B cell (primary cell): ENCODE measurements around the gene ATP1B4. TPM values are rescaled to one million over a fixed set of nuclear protein-coding genes. Genes with fewer than 3 reads are reported as not detected.

Experiments
- ATAC-seq: fragments of 200-7000 bp; cut with Tn5 transposase; one replicate; pipeline ENCODE4 v1.10.0; 2021; ENCODE audit warnings: low read depth, mild to moderate bottlenecking, moderate number of reproducible peaks, moderate library complexity
- CTCF ChIA-PET: fragments of 350-600 bp; sonication (Branson Sonifier 250); formaldehyde crosslinking; loops from one replicate; lab custom pipeline; 2021; ENCODE audit warnings: antibody characterized with exemption, inconsistent platforms; lab: Charles Lee
- POLR2A ChIA-PET: fragments of 350-600 bp; sonication (Branson Sonifier 250); formaldehyde crosslinking; loops from one replicate; lab custom pipeline; 2021; ENCODE audit warnings: antibody characterized with exemption; lab: Charles Lee
- DNase-seq: peaks from one replicate; pipeline ENCODE4 v3.0.0; 2013
- H2AFZ ChIP-seq: 2 replicates; pipeline ENCODE4 v1.6.1; 2012; ENCODE audit warnings: mild to moderate bottlenecking, low read depth, low read length; ENCODE audit not compliant: insufficient read depth, poor library complexity, severe bottlenecking
- H3K27ac ChIP-seq, 2 donors: 1 replicate in 1 of 2; 2 replicates in 1 of 2; pipeline ENCODE4 v1.5.1; 2012 to 2013; ENCODE audit warnings: low read length in 2 of 2, mild to moderate bottlenecking in 2 of 2, moderate library complexity in 1 of 2
- H3K27me3 ChIP-seq, 4 experiments: fragments of 200-600 bp in 1 of 4; sonication (generic) in 1 of 4; replicated peaks in 1 of 4; 1 replicate in 2 of 4; 2 replicates in 2 of 4; pipeline versions ENCODE4 v1.6.1 to v1.7.0; 2013 to 2016; ENCODE audit warnings: low read length in 3 of 4, mild to moderate bottlenecking in 2 of 4, mixed read lengths in 1 of 4, moderate library complexity in 1 of 4; ENCODE audit not compliant: insufficient read depth in 4 of 4, control insufficient read depth in 3 of 4; ENCODE audit errors: control extremely low read depth in 1 of 4
- H3K36me3 ChIP-seq, 2 experiments: replicated peaks in 1 of 2; 1 replicate in 1 of 2; 2 replicates in 1 of 2; pipeline versions ENCODE4 v1.6.1 to v1.7.1; 2013; ENCODE audit warnings: low read length in 1 of 2; ENCODE audit not compliant: insufficient read depth in 2 of 2, control insufficient read depth in 1 of 2; ENCODE audit errors: control extremely low read depth in 1 of 2, extremely low read depth in 1 of 2
- H3K4me1 ChIP-seq, 2 donors: fragments of 200-600 bp in 1 of 2; sonication (generic) in 1 of 2; 1 replicate in 1 of 2; 2 replicates in 1 of 2; pipeline versions ENCODE4 v1.5.1 to v1.6.1; 2013 to 2017; ENCODE audit warnings: low read length in 2 of 2; ENCODE audit not compliant: control insufficient read depth in 2 of 2, insufficient read depth in 2 of 2
- H3K4me2 ChIP-seq: replicated peaks from 2 replicates; pipeline ENCODE3; 2012; ENCODE audit warnings: mild to moderate bottlenecking, low read depth, low read length; ENCODE audit not compliant: poor library complexity, severe bottlenecking
- H3K4me3 ChIP-seq, 5 experiments: fragments of 200-600 bp in 1 of 5; sonication (generic) in 1 of 5; 1 replicate in 3 of 5; 2 replicates in 2 of 5; pipeline versions ENCODE4 v1.5.1 to v1.7.0; 2011 to 2016; ENCODE audit warnings: low read length in 4 of 5, mild to moderate bottlenecking in 4 of 5, low read depth in 2 of 5, control low read depth in 1 of 5, moderate library complexity in 1 of 5; ENCODE audit not compliant: insufficient read depth in 1 of 5; ENCODE audit errors: control extremely low read depth in 1 of 5, extremely low read depth in 1 of 5
- H3K79me2 ChIP-seq: fragments of 200-600 bp; sonication (generic); one replicate; pipeline ENCODE4 v1.6.0; 2016; ENCODE audit warnings: low read length; ENCODE audit not compliant: control insufficient read depth, insufficient read depth
- H3K9ac ChIP-seq: fragments of 200-600 bp; sonication (generic); 2 replicates; pipeline ENCODE4 v1.6.1; 2017; ENCODE audit warnings: mild to moderate bottlenecking, low read length, moderate library complexity
- H3K9me3 ChIP-seq, 3 donors: one replicate each; pipeline versions ENCODE4 v1.6.1 to v1.7.1; 2013; ENCODE audit warnings: low read length in 2 of 3; ENCODE audit not compliant: control insufficient read depth in 2 of 3, insufficient read depth in 1 of 3; ENCODE audit errors: control extremely low read depth in 1 of 3
- H4K20me1 ChIP-seq: 2 replicates; pipeline ENCODE4 v1.6.0; 2012; ENCODE audit warnings: mild to moderate bottlenecking, low read length; ENCODE audit not compliant: insufficient read depth, control insufficient read depth, poor library complexity, severe bottlenecking
- H3K27ac Mint-ChIP-seq: one replicate; pipeline ENCODE4 v1.8.0; 2021; ENCODE audit warnings: mixed read lengths
- H3K27me3 Mint-ChIP-seq: one replicate; pipeline ENCODE4 v1.8.0; 2021; ENCODE audit warnings: mixed read lengths
- H3K4me1 Mint-ChIP-seq: one replicate; pipeline ENCODE4 v1.8.0; 2021; ENCODE audit warnings: mixed read lengths
- H3K4me3 Mint-ChIP-seq: one replicate; pipeline ENCODE4 v1.8.0; 2021; ENCODE audit warnings: mixed read lengths
- H3K9me3 Mint-ChIP-seq: one replicate; pipeline ENCODE4 v1.8.0; 2022; ENCODE audit warnings: mixed read lengths; ENCODE audit not compliant: insufficient read depth
- CTCF ChIP-seq: fragments of 200-600 bp; IDR thresholded peaks from one replicate; pipeline ENCODE4 v1.8.0; 2022; ENCODE audit warnings: antibody characterized with exemption, mild to moderate bottlenecking
- EZH2 ChIP-seq: IDR thresholded peaks from 2 replicates; pipeline ENCODE4 v1.6.1; 2012; ENCODE audit warnings: borderline replicate concordance, low read depth, mild to moderate bottlenecking, moderate library complexity, low read length; ENCODE audit not compliant: insufficient read depth, poor library complexity, severe bottlenecking
- WGBS: methylation state at CpG from one replicate; pipeline ENCODE4 v1.1.5; 2013; ENCODE audit warnings: missing lambda C conversion rate; ENCODE audit not compliant: insufficient coverage; 5-methylcytosine and 5-hydroxymethylcytosine counted together
- intact Hi-C: fragments of 100-400 bp; cut with micrococcal nuclease; formaldehyde crosslinking; loops from one replicate; pipeline ENCODE4 v1.10.0; 2022
- polyA plus RNA-seq: library from polyadenylated mRNA; depleted of rRNA; stranded (reverse); fragments of >200 nt; gene quantifications from 2 replicates; pipeline ENCODE4 v1.2.3, GENCODE V29; 2012
- total RNA-seq, 2 donors: library from RNA; stranded (reverse); fragments of 120-200 nt in 1 of 2; gene quantifications; 1 replicate in 1 of 2; 2 replicates in 1 of 2; pipeline versions ENCODE4 v1.2.3 to v1.2.4, GENCODE V29; 2013 to 2022

ATP1B4 gene
- total and polyA plus RNA-seq, 2 donors (not counting 1 experiment from before 2014, with no cell fraction given), result not detected

- H3K4me3 Mint-ChIP-seq, result no peak overlapping the region
- no peaks in the 10 kb centered on the region for H4K20me1 ChIP-seq
- H3K4me2 ChIP-seq, result no peak overlapping the region
- no peaks in the 10 kb centered on the region for H3K4me1 ChIP-seq
- CTCF ChIA-PET, result no interaction called here
- DNase-seq (no peak), ATAC-seq (no peak)
- peaks cover 25% of the 10 kb centered on the region for H3K4me1 Mint-ChIP-seq
- H3K27me3 Mint-ChIP-seq, result no peaks in the 10 kb centered on the region
- no peak overlapping the region for H3K27ac Mint-ChIP-seq
- no peak overlapping the region for H3K4me3 ChIP-seq
- H3K79me2 ChIP-seq, result no peaks in the 10 kb centered on the region
- intact Hi-C loops, result no loop called here
- no peaks in the 10 kb centered on the region for H3K9me3 ChIP-seq
- H2AFZ ChIP-seq, result no peak overlapping the region
- no CpG with 5 or more reads among the region's 2 CpGs for WGBS
- H3K27me3 ChIP-seq, result no peaks in the 10 kb centered on the region
- no peak overlapping the region for H3K27ac ChIP-seq
- TF ChIP-seq CTCF (no peak), EZH2 (no peak)
- no peak overlapping the region for H3K9ac ChIP-seq
- POLR2A ChIA-PET, result no interaction called here
- H3K36me3 ChIP-seq, result no peaks in the 10 kb centered on the region
- H3K9me3 Mint-ChIP-seq, result no peaks in the 10 kb centered on the region
Observed at GRCh38 chrX:120429776-120430540, 68.1 kb downstream of the ATP1B4 start.

Other genes starting within 250 kb of the ATP1B4 start
- gene RHOXF1, start 246.2 kb upstream of the ATP1B4 start, total RNA-seq, result not detected in 2 replicates
- gene RHOXF1, start 246.2 kb upstream of the ATP1B4 start, polyA plus RNA-seq, result 1.3 and 2.8 TPM in 2 replicates
- not detected in 2 replicates for gene RHOXF2, start 203.5 kb upstream of the ATP1B4 start, total RNA-seq
- not detected in 2 replicates for gene RHOXF2, start 203.5 kb upstream of the ATP1B4 start, polyA plus RNA-seq
- gene ZBTB33, start 111.3 kb upstream of the ATP1B4 start, total RNA-seq, result 21.6 and 22.0 TPM in 2 replicates
- gene ZBTB33, start 111.3 kb upstream of the ATP1B4 start, polyA plus RNA-seq, result 4.6 and 7.1 TPM in 2 replicates
- gene TMEM255A, start 50.6 kb upstream of the ATP1B4 start, total RNA-seq, result 0.15 and 0.25 TPM in 2 replicates
- gene TMEM255A, start 50.6 kb upstream of the ATP1B4 start, polyA plus RNA-seq, result 0.06 TPM in 1 of 2 replicates, not detected in the other
- 35.0 and 37.1 TPM in 2 replicates for gene LAMP2, start 107.2 kb downstream of the ATP1B4 start, total RNA-seq
- 9.5 and 11.2 TPM in 2 replicates for gene LAMP2, start 107.2 kb downstream of the ATP1B4 start, polyA plus RNA-seq
- gene CUL4B, start 198.9 kb downstream of the ATP1B4 start, total RNA-seq, result 53.5 and 56.1 TPM in 2 replicates
- gene CUL4B, start 198.9 kb downstream of the ATP1B4 start, polyA plus RNA-seq, result 13.6 and 24.2 TPM in 2 replicates
- 25.5 and 27.9 TPM in 2 replicates for gene MCTS1, start 242.0 kb downstream of the ATP1B4 start, total RNA-seq
- 20.6 and 23.9 TPM in 2 replicates for gene MCTS1, start 242.0 kb downstream of the ATP1B4 start, polyA plus RNA-seq